Adrenal gland (tissue), 5 donors: ENCODE measurements around the gene JAM2.

Experiments
- CTCF ChIP-seq, 6 experiments: fragments of 450-650 bp in 4 of 6; fragments of 200-600 bp in 2 of 6; sonication (generic) in 1 of 6; IDR thresholded peaks; 1 replicate in 5 of 6; 2 replicates in 1 of 6; pipeline versions ENCODE4 v1.5.1 to v1.8.0; 2016 to 2021; ENCODE audit warnings: antibody characterized with exemption in 6 of 6, mild to moderate bottlenecking in 2 of 6, moderate library complexity in 1 of 6
- POLR2A ChIP-seq, 2 donors: fragments of 450-650 bp; IDR thresholded peaks; one replicate each; pipeline ENCODE4 v1.6.1; 2017; ENCODE audit warnings: antibody characterized with exemption in 2 of 2, mild to moderate bottlenecking in 2 of 2, moderate library complexity in 1 of 2
- donor health status: DM: no; HTN: no; CAD: no.

GRCh38 chr21:25647647-25648046, 8.6 kb downstream of the JAM2 start:
- TF ChIP-seq CTCF (IDR thresholded peaks at IDR 0.05) (no peak), POLR2A (IDR thresholded peaks at IDR 0.05) (no peak)
